HK-2 (cell line): ENCODE data around the gene KEAP1.
"Not testable (repeated sequence)": the region's sequence is repeated elsewhere in the genome, so short reads cannot be mapped to it uniquely, and the experiment has no call there.

Experiments used
- DNase-seq: peaks from one replicate; pipeline ENCODE4 v3.0.0-alpha.2; 2018; ENCODE audit not compliant: unreplicated experiment

KEAP1 gene

GRCh38 chr19:10503002-10503789, at the start of gene KEAP1:
TSS of gene KEAP1 (minus strand) at chr19:10503356. CDS start at chr19:10500033, 3,323 bp downstream.
- DNase-seq, result peak; percentile 63

GRCh38 chr19:10552510-10553053, 49.4 kb upstream of the KEAP1 start:
- peak; percentile 46 for DNase-seq

GRCh38 chr19:10551698-10552301, 48.6 kb upstream of the KEAP1 start:
- DNase-seq, result peak; percentile 35

GRCh38 chr19:10551006-10551405, 47.9 kb upstream of the KEAP1 start:
- not testable (repeated sequence) for DNase-seq

GRCh38 chr19:10550336-10550735, 47.2 kb upstream of the KEAP1 start:
- DNase-seq, result no peak

- DNase-seq, result no peak
These were observed 46.6 kb upstream of the KEAP1 start for GRCh38 chr19:10549733-10550132.

GRCh38 chr19:10548746-10549276, 45.7 kb upstream of the KEAP1 start:
- no peak for DNase-seq

- no peak for DNase-seq
These were observed 43.7 kb upstream of the KEAP1 start for GRCh38 chr19:10546817-10547216.

- no peak for DNase-seq
These were observed 41.6 kb upstream of the KEAP1 start for GRCh38 chr19:10544753-10545251.

- peak; percentile 16 for DNase-seq
These were observed 41.1 kb upstream of the KEAP1 start for GRCh38 chr19:10544242-10544752.

GRCh38 chr19:10543420-10544241, 40.5 kb upstream of the KEAP1 start, which contains the start of gene ATG4D:
TSS of gene ATG4D (plus strand) at chr19:10543904. CDS start at chr19:10544091, 187 bp downstream.
- peak; percentile 73 for DNase-seq

- no peak for DNase-seq
These were observed 39.9 kb upstream of the KEAP1 start for GRCh38 chr19:10543059-10543419.

- not testable (repeated sequence) for DNase-seq
These were observed 35.9 kb upstream of the KEAP1 start for GRCh38 chr19:10539016-10539415.

- no peak for DNase-seq
These were observed 35.2 kb upstream of the KEAP1 start for GRCh38 chr19:10538204-10538983.

- DNase-seq, result no peak
These were observed 34.5 kb upstream of the KEAP1 start for GRCh38 chr19:10537668-10538067.

GRCh38 chr19:10535613-10536012, 32.5 kb upstream of the KEAP1 start:
- no peak for DNase-seq

- no peak for DNase-seq
These were observed 30.7 kb upstream of the KEAP1 start for GRCh38 chr19:10533646-10534386.

GRCh38 chr19:10532457-10532856, 29.3 kb upstream of the KEAP1 start:
- DNase-seq, result no peak

- not testable (repeated sequence) for DNase-seq
These were observed 23.7 kb upstream of the KEAP1 start for GRCh38 chr19:10526887-10527286.

GRCh38 chr19:10525636-10526035, 22.5 kb upstream of the KEAP1 start:
- no peak for DNase-seq
